ENCODE measurements around the gene TMEM30A.
A peak's percentile ranks its signal among the peaks of the same experiment; 100 is the strongest.

GRCh38 chr6:75243333-75244062, 41.1 kb downstream of the TMEM30A start, which contains the start of gene COX7A2:
- peak; percentile 57 to 89 for TF ChIP-seq POLR2A (IDR thresholded peaks at IDR 0.05)
- TF ChIP-seq, protein P1, sequence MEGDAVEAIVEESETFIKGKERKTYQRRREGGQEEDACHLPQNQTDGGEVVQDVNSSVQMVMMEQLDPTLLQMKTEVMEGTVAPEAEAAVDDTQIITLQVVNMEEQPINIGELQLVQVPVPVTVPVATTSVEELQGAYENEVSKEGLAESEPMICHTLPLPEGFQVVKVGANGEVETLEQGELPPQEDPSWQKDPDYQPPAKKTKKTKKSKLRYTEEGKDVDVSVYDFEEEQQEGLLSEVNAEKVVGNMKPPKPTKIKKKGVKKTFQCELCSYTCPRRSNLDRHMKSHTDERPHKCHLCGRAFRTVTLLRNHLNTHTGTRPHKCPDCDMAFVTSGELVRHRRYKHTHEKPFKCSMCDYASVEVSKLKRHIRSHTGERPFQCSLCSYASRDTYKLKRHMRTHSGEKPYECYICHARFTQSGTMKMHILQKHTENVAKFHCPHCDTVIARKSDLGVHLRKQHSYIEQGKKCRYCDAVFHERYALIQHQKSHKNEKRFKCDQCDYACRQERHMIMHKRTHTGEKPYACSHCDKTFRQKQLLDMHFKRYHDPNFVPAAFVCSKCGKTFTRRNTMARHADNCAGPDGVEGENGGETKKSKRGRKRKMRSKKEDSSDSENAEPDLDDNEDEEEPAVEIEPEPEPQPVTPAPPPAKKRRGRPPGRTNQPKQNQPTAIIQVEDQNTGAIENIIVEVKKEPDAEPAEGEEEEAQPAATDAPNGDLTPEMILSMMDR (IDR thresholded peaks at IDR 0.05), result no peak
